PC-3 (cell line): ENCODE results near the gene DENND2A. TPM values are rescaled to one million over a fixed set of nuclear protein-coding genes. Genes with fewer than 3 reads are reported as not detected.
"Not testable (repeated sequence)": the region's sequence is repeated elsewhere in the genome, so short reads cannot be mapped to it uniquely, and the experiment has no call there.

Source experiments
- ATAC-seq: fragments of 200-7000 bp; cut with Tn5 transposase; 2 replicates; pipeline ENCODE4 v1.9.1; 2020; ENCODE audit warnings: mild to moderate bottlenecking, moderate library complexity
- BruUV-seq: library from RNA; stranded (reverse); fragments of 400-500 nt; replicated peaks from 2 replicates; lab custom pipeline; 2021; lab: Mats Ljungman, UMichigan
- CTCF ChIA-PET: fragments of 300-600 bp; sonication (Branson Sonifier 250); formaldehyde crosslinking; loops from one replicate; lab custom pipeline; 2022; ENCODE audit warnings: antibody characterized with exemption; lab: Charles Lee
- POLR2A ChIA-PET: fragments of 300-600 bp; sonication (Branson Sonifier 250); formaldehyde crosslinking; loops from one replicate; lab custom pipeline; 2022; ENCODE audit warnings: antibody characterized with exemption; ENCODE audit not compliant: unreplicated experiment; lab: Charles Lee
- DNase-seq: peaks from one replicate; pipeline ENCODE4 v3.0.0-alpha.2; 2015
- H2AFZ ChIP-seq: fragments of 300-600 bp; sonication (generic); 2 replicates; pipeline ENCODE4 v1.6.0; 2016; ENCODE audit warnings: antibody characterized with exemption, low read length
- H3F3A ChIP-seq: fragments of 300-600 bp; sonication (generic); one replicate; pipeline ENCODE4 v1.6.0; 2017; ENCODE audit warnings: antibody characterized with exemption, low read length, control low read depth, mild to moderate bottlenecking; ENCODE audit not compliant: unreplicated experiment
- H3K27ac ChIP-seq: fragments of 300-600 bp; sonication (generic); 2 replicates; pipeline ENCODE4 v1.5.1; 2016; ENCODE audit warnings: mild to moderate bottlenecking, low read length
- H3K27me3 ChIP-seq: fragments of 300-600 bp; sonication (generic); 2 replicates; pipeline ENCODE4 v1.6.1; 2016; ENCODE audit warnings: low read length, mixed read lengths
- H3K36me3 ChIP-seq: fragments of 300-600 bp; sonication (generic); 2 replicates; pipeline ENCODE4 v1.6.1; 2016; ENCODE audit warnings: low read depth, mixed run types, low read length, mixed read lengths
- H3K4me1 ChIP-seq: fragments of 300-600 bp; sonication (generic); 2 replicates; pipeline ENCODE4 v1.5.1; 2016; ENCODE audit warnings: low read length; ENCODE audit not compliant: insufficient read depth
- H3K4me2 ChIP-seq: fragments of 300-600 bp; sonication (generic); 2 replicates; pipeline ENCODE4 v1.6.0; 2016; ENCODE audit warnings: low read length
- H3K4me3 ChIP-seq: fragments of 300-600 bp; sonication (generic); 2 replicates; pipeline ENCODE4 v1.5.1; 2016; ENCODE audit warnings: mild to moderate bottlenecking, low read length, mixed read lengths
- H3K79me2 ChIP-seq: fragments of 300-600 bp; sonication (generic); 2 replicates; pipeline ENCODE4 v1.6.1; 2017; ENCODE audit warnings: low read length, mixed read lengths
- H3K9ac ChIP-seq: fragments of 300-600 bp; sonication (generic); 2 replicates; pipeline ENCODE4 v1.6.0; 2016; ENCODE audit warnings: mild to moderate bottlenecking, low read length
- H3K9me2 ChIP-seq: fragments of 300-600 bp; sonication (generic); replicated peaks from 2 replicates; pipeline ENCODE4 v1.6.1; 2016; ENCODE audit warnings: mixed run types, low read length, mixed read lengths
- H3K9me3 ChIP-seq: fragments of 300-600 bp; sonication (generic); 2 replicates; pipeline ENCODE4 v1.6.1; 2016; ENCODE audit warnings: low read length, mixed read lengths
- H4K20me1 ChIP-seq: fragments of 300-600 bp; sonication (generic); 2 replicates; pipeline ENCODE4 v1.6.1; 2016; ENCODE audit warnings: low read length, mixed read lengths
- EZH2 ChIP-seq: fragments of 300-600 bp; sonication (generic); IDR thresholded peaks from one replicate; pipeline ENCODE4 v1.6.1; 2017; ENCODE audit warnings: antibody characterized with exemption, mild to moderate bottlenecking, low read length; ENCODE audit not compliant: unreplicated experiment
- EZH2phosphoT487 ChIP-seq: fragments of 300-600 bp; sonication (generic); IDR thresholded peaks from 2 replicates; pipeline ENCODE4 v1.6.1; 2018; ENCODE audit warnings: mild to moderate bottlenecking, antibody characterized with exemption, low read length, borderline replicate concordance
- intact Hi-C: fragments of 100-400 bp; cut with micrococcal nuclease; formaldehyde crosslinking; loops from 2 replicates; pipeline ENCODE4 v1.9.0; 2023
- total RNA-seq: library from RNA; depleted of rRNA; stranded (reverse); fragments of >200 nt; gene quantifications from 2 replicates; pipeline ENCODE4 v1.2.3, GENCODE V29; 2014
- TF ChIP-seq, protein P1 (sequence below): fragments of 300-600 bp; sonication (generic); conservative IDR thresholded peaks from 2 replicates; pipeline ENCODE4 v1.5.1; 2017; ENCODE audit warnings: antibody characterized with exemption, low read depth, mild to moderate bottlenecking, low read length

Gene DENND2A
- total RNA-seq, 1 experiment from 2014 or later = 8.9 TPM

- TF ChIP-seq, protein P1, sequence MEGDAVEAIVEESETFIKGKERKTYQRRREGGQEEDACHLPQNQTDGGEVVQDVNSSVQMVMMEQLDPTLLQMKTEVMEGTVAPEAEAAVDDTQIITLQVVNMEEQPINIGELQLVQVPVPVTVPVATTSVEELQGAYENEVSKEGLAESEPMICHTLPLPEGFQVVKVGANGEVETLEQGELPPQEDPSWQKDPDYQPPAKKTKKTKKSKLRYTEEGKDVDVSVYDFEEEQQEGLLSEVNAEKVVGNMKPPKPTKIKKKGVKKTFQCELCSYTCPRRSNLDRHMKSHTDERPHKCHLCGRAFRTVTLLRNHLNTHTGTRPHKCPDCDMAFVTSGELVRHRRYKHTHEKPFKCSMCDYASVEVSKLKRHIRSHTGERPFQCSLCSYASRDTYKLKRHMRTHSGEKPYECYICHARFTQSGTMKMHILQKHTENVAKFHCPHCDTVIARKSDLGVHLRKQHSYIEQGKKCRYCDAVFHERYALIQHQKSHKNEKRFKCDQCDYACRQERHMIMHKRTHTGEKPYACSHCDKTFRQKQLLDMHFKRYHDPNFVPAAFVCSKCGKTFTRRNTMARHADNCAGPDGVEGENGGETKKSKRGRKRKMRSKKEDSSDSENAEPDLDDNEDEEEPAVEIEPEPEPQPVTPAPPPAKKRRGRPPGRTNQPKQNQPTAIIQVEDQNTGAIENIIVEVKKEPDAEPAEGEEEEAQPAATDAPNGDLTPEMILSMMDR = no peak
- H3K9me3 ChIP-seq = no peaks in the 10 kb centered on the region
- CTCF ChIA-PET = no interaction called here
- H3K79me2 ChIP-seq = no peaks in the 10 kb centered on the region
- no peak overlapping the region for H2AFZ ChIP-seq
- H4K20me1 ChIP-seq = no peaks in the 10 kb centered on the region
- H3K27ac ChIP-seq = no peak overlapping the region
- ATAC-seq (no peak; the same call in 1 of the 2 replicates), DNase-seq (peak; percentile 53)
- no TSS peak for BruUV-seq
- no peaks in the 10 kb centered on the region for H3K9me2 ChIP-seq
- intact Hi-C loops = no loop called here
- H3K4me1 ChIP-seq = no peaks in the 10 kb centered on the region
- H3K4me2 ChIP-seq = no peak overlapping the region
- no peaks in the 10 kb centered on the region for H3K27me3 ChIP-seq
- no peaks in the 10 kb centered on the region for H3K36me3 ChIP-seq
- POLR2A ChIA-PET = no interaction called here
- H3K4me3 ChIP-seq = no peak overlapping the region
- H3K9ac ChIP-seq = no peak overlapping the region
- H3F3A ChIP-seq = no peaks in the 10 kb centered on the region
Measured at GRCh38 chr7:140509789-140510188, 130.8 kb downstream of the DENND2A start.

DNA sequence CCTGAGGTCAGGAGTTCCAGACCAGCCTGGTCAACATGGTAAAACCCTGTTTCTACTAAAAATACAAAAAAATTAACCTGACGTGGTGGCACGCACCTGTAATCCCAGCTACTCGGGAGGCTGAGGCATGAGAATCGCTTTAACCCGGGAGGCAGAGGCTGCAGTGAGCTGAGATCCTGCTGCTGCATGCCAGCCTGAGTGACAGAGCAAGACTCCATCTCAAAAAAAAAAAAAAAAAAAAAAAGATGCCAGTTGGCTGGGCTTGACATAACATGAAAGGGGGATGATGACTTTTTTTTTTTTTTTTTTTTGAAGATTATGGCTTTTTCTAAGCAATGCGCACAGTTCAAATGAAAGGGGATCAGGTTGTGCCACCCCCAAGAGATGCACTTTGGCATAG, 133.1 kb downstream of the DENND2A start:
- BruUV-seq, ATAC-seq, H3K36me3 ChIP-seq, DNase-seq, H3K27me3 ChIP-seq, H3K27ac ChIP-seq, H3K9ac ChIP-seq, H3K79me2 ChIP-seq, intact Hi-C loops, H3K4me3 ChIP-seq, H2AFZ ChIP-seq, H3K9me2 ChIP-seq, H3K9me3 ChIP-seq, H3K4me2 ChIP-seq, H3F3A ChIP-seq, H4K20me1 ChIP-seq, H3K4me1 ChIP-seq, CTCF ChIA-PET: not testable (repeated sequence)
- POLR2A ChIA-PET = interaction anchor here (0.6 kb wide), 1 partner anchor 143 kb away, joined by 3 read pairs; no protein-coding TSS in a partner anchor

DNA sequence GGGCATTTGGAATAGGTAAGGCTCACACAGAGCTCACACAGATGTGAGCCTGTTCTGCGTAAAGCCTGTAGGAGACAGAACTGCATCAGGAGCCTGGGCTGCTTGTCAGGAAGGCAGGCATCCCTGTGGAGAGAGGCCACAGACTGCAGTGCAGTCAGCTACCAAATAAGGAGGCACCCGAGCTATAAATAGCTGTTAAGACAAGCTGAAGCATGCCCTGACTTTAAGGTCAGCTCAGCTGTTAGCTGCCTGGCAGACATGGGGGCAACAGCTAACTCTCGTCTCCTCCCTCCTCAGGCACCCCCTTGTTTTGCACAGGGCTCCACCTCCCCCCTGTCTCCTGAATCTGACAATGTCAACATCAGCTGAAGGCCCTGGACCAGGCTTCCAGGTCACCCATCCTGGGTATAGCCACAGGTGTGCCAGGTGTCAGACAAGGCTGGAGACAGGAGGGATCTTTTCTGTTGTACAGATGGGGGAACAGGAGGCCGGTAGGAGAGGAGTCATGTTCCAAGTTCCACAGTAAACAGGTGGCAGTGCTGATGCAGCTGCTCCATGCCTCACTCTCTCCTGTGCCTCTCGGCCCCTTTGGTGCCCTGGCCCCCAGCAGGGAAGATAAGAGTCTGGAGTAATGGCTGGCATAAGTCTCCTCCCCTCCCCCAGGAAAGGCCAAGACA, 133.7 kb downstream of the DENND2A start:
- ATAC-seq (peak; percentile 43), DNase-seq (no peak)
- H3K9me3 ChIP-seq = no peaks in the 10 kb centered on the region
- H3K36me3 ChIP-seq = no peaks in the 10 kb centered on the region
- TF ChIP-seq, protein P1 = no peak
- TF ChIP-seq EZH2 (no peak), EZH2phosphoT487 (no peak)
- POLR2A ChIA-PET = no interaction called here
- no peaks in the 10 kb centered on the region for H3K9me2 ChIP-seq
- CTCF ChIA-PET = no interaction called here
- H3K4me3 ChIP-seq = no peak overlapping the region
- H3K27ac ChIP-seq = no peak overlapping the region
- no peak overlapping the region for H2AFZ ChIP-seq
- no peaks in the 10 kb centered on the region for H3K4me1 ChIP-seq
- H3K79me2 ChIP-seq = no peaks in the 10 kb centered on the region
- intact Hi-C loops = no loop called here
- no peak overlapping the region for H3K4me2 ChIP-seq
- H3K27me3 ChIP-seq = no peaks in the 10 kb centered on the region
- no peaks in the 10 kb centered on the region for H4K20me1 ChIP-seq
- H3K9ac ChIP-seq = no peak overlapping the region
- no TSS peak for BruUV-seq
- no peaks in the 10 kb centered on the region for H3F3A ChIP-seq
